Progenitor cell of endocrine pancreas (in vitro differentiated cells): ENCODE results near the gene GPRC6A. TPM values are rescaled to one million over a fixed set of nuclear protein-coding genes. Genes with fewer than 3 reads are reported as not detected.
"Not testable (repeated sequence)": the region's sequence is repeated elsewhere in the genome, so short reads cannot be mapped to it uniquely, and the experiment has no call there.

Experiments
- DNase-seq: peaks from one replicate; pipeline ENCODE4 v3.0.0; 2021; ENCODE audit warnings: low spot score; ENCODE audit not compliant: unreplicated experiment
- H3K27ac Mint-ChIP-seq: 2 replicates; pipeline ENCODE4 v1.8.0; 2021; ENCODE audit warnings: mild to moderate bottlenecking, moderate library complexity, mixed read lengths
- H3K27me3 Mint-ChIP-seq: 2 replicates; pipeline ENCODE4 v1.8.0; 2021; ENCODE audit warnings: mixed read lengths
- H3K36me3 Mint-ChIP-seq: 2 replicates; pipeline ENCODE4 v1.8.0; 2022; ENCODE audit warnings: mixed read lengths; ENCODE audit not compliant: insufficient read depth
- H3K4me1 Mint-ChIP-seq: 2 replicates; pipeline ENCODE4 v1.8.0; 2021; ENCODE audit warnings: low read depth, mixed read lengths
- H3K4me3 Mint-ChIP-seq: 2 replicates; pipeline ENCODE4 v1.8.0; 2021; ENCODE audit warnings: low read depth, mild to moderate bottlenecking, moderate library complexity, mixed read lengths
- H3K9me3 Mint-ChIP-seq: 2 replicates; pipeline ENCODE4 v1.8.0; 2021; ENCODE audit warnings: low read depth, mixed read lengths
- total RNA-seq: library from RNA; stranded (reverse); gene quantifications from 2 replicates; pipeline ENCODE4 v1.2.1, GENCODE V29; 2021
- TF ChIP-seq, protein P1 (sequence below): fragments of 200-600 bp; sonication (generic); IDR thresholded peaks from one replicate; pipeline ENCODE4 v1.5.0; 2021; ENCODE audit warnings: antibody characterized with exemption, mild to moderate bottlenecking; ENCODE audit not compliant: unreplicated experiment

The GPRC6A gene
- total RNA-seq, 1 donor from 2014 or later: not detected

DNA sequence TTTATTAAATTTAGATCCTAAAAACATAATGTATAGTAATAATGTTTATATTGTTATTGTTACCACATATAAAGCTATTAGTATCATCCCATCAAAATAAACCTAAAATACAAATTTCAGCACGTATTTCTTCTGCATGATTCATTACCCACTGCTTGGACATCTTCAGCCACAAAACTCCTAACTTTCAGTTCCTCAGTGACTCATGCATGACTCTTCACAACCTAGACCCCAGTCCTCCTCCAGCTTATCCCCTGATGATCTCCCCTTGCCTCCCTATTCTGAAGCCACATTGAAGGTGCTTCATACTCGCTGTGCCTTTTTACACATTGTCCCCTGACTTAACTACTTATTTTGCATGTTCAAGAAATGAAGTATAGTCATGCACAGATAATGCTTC, 11.2 kb upstream of the GPRC6A start:
- Mint-ChIP-seq H3K27me3 (no peaks in the 10 kb centered on the region), H3K9me3 (no peaks in the 10 kb centered on the region), H3K4me3 (no peak overlapping the region), H3K27ac (no peak overlapping the region), H3K36me3 (no peaks in the 10 kb centered on the region), H3K4me1 (peaks cover 2% of the 10 kb centered on the region)
- DNase-seq: no peak
- TF ChIP-seq, protein P1, sequence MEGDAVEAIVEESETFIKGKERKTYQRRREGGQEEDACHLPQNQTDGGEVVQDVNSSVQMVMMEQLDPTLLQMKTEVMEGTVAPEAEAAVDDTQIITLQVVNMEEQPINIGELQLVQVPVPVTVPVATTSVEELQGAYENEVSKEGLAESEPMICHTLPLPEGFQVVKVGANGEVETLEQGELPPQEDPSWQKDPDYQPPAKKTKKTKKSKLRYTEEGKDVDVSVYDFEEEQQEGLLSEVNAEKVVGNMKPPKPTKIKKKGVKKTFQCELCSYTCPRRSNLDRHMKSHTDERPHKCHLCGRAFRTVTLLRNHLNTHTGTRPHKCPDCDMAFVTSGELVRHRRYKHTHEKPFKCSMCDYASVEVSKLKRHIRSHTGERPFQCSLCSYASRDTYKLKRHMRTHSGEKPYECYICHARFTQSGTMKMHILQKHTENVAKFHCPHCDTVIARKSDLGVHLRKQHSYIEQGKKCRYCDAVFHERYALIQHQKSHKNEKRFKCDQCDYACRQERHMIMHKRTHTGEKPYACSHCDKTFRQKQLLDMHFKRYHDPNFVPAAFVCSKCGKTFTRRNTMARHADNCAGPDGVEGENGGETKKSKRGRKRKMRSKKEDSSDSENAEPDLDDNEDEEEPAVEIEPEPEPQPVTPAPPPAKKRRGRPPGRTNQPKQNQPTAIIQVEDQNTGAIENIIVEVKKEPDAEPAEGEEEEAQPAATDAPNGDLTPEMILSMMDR: no peak

DNA sequence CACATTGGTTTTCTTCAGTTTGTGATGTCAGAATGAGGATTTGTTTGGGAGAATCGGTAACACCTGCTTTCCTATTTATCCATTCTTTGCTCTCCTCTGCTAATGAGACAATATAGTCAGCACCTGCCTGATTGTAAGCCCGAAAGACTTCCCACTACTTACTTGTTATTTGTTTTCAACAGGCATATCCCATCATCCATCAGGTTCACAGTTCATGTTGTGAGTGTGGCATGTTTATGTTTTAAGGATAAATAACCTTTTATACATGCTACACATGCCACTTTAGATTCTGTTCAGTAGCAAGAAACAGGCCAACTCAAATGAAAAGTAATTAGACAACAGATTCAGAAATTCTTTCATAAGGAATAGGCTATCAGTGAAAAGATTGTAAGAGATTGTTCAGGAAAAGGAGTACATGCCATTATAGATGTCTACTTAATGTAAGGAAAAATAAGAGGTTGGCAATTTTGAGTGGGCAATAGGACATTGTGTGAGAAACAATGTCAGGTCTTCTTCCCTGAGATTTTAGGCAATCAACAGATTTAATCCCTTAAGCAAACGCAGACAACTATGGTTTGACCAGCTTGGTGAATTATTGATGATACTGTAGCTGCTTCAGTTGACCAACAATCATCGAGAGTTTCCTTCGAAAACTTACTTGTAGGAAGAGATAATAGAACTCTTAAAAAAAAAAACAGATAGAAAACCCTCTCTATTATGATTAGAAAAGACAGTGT, 7.9 kb upstream of the GPRC6A start:
- no peaks in the 10 kb centered on the region for H3K27me3 Mint-ChIP-seq
- peaks cover 3% of the 10 kb centered on the region for H3K4me1 Mint-ChIP-seq
- no peak for DNase-seq
- H3K27ac Mint-ChIP-seq: no peak overlapping the region
- H3K4me3 Mint-ChIP-seq: no peak overlapping the region
- no peaks in the 10 kb centered on the region for H3K36me3 Mint-ChIP-seq
- no peaks in the 10 kb centered on the region for H3K9me3 Mint-ChIP-seq
- TF ChIP-seq, protein P1: no peak

DNA sequence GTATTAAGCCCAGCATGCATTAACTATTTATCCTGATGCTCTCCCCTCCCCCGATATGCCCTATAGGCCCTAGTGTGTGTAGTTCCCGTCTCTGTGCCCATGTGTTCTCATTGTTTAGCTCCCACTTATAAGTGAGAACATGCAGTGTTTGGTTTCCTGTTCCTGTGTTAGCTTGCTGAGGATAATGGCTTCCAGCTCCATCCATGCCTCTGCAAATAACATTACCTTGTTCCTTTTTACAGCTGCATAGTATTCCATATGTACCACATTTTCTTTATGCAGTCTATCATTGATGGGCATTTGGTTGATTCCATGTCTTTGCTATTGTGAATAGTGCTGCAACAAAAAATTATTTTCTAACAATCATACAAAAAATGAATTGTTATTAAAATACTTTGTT, 5.6 kb upstream of the GPRC6A start:
- not testable (repeated sequence) for H3K36me3 Mint-ChIP-seq, H3K4me1 Mint-ChIP-seq, H3K27ac Mint-ChIP-seq, DNase-seq, H3K27me3 Mint-ChIP-seq, H3K4me3 Mint-ChIP-seq, H3K9me3 Mint-ChIP-seq

DNA sequence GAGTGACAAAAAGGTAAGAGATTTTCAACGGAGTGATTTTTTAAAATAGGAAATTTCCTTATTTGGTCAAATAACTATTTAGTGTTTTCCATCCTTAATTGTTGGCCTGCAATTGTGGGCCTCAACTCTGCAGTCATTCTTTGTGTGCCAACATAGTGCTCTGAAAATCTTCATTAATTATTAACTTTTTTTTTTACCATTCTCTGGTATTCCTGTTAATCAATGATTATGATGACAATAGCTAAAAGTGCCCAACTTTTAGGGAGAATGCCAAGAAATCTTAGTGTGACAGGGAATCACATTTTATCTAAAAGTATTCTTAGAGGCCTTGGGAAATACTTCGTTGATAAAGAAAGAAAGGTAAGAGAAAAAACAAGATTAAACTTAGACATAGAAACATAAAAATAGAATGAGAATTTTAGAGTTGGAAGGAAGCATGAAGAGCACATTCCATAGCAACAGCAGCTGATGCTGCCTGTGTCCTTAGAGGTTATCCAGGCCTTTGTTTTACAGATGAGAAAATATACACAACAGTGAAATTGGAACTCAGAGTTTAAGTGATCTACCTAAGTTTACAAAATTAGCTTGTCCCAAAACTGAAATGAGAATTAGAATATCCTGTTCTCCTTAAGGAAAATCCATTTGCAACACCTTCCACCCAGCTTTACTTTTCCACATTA, 1.2 kb downstream of the GPRC6A start:
- Mint-ChIP-seq H3K9me3 (peaks cover 42% of the 10 kb centered on the region), H3K27ac (no peak overlapping the region), H3K4me1 (peaks cover 9% of the 10 kb centered on the region), H3K36me3 (peaks cover 4% of the 10 kb centered on the region), H3K4me3 (no peak overlapping the region), H3K27me3 (no peaks in the 10 kb centered on the region)
- no peak for DNase-seq
- TF ChIP-seq, protein P1: no peak

DNA sequence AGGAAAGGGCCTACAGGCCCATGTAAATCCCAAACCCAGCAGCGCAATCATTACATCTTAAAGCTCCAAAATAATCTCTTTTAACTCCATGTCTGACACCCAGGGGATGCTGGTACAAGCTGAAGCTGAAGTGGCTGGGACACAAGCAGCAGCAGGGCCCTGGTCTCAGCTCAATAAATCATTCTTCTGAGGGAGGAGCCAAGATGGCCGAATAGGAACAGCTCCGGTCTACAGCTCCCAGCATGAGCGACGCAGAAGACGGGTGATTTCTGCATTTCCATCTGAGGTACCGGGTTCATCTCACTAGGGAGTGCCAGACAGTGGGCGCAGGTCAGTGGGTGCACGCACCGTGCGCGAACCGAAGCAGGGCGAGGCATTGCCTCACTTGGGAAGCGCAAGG, 12.5 kb downstream of the GPRC6A start:
- H3K36me3 Mint-ChIP-seq, H3K27ac Mint-ChIP-seq, H3K27me3 Mint-ChIP-seq, H3K4me1 Mint-ChIP-seq, DNase-seq, H3K4me3 Mint-ChIP-seq: not testable (repeated sequence)
- H3K9me3 Mint-ChIP-seq: peaks cover 20% of the 10 kb centered on the region

DNA sequence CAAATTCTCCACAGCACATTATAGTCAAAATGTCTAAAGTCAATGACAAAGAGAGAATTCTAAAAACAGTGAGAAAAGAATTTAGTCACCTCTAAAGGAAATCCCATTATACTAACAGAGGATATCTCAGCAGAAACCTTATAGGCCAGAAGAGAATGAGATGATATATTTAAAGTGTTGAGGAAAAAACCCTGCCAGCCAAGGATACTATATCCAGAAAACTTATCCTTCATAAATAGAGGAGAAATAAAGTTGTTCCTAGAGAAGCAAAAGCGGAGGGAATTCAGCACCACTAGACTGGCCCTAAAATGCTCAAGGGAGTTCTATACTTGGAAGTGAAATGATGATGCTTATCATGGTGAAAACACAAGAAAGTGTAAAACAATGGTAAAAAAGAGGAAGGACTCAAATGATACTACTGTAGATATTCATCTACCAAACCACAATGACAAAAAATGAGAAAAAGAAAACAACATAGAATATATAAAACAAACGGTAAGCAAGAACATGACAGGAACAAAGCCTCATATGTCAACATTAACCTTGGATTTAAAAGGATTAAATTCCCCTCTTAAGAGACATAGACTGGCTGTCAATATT, 16.7 kb downstream of the GPRC6A start:
- TF ChIP-seq, protein P1: no peak
- H3K9me3 Mint-ChIP-seq: peaks cover 24% of the 10 kb centered on the region
- DNase-seq: no peak
- H3K27ac Mint-ChIP-seq: no peak overlapping the region
- no peak overlapping the region for H3K4me3 Mint-ChIP-seq
- peaks cover 2% of the 10 kb centered on the region for H3K4me1 Mint-ChIP-seq
- no peaks in the 10 kb centered on the region for H3K27me3 Mint-ChIP-seq
- no peaks in the 10 kb centered on the region for H3K36me3 Mint-ChIP-seq
